Endometrium (tissue), 2 donors: ENCODE measurements around the gene KCNQ1.

ENCODE experiments used
- FAIRE-seq: peaks from 2 replicates; lab custom pipeline; 2012; peaks lifted over from hg19 to GRCh38; lab: Jason Lieb, UNC
- donor health status: control.
- donor health status: control.

KCNQ1 gene

DNA sequence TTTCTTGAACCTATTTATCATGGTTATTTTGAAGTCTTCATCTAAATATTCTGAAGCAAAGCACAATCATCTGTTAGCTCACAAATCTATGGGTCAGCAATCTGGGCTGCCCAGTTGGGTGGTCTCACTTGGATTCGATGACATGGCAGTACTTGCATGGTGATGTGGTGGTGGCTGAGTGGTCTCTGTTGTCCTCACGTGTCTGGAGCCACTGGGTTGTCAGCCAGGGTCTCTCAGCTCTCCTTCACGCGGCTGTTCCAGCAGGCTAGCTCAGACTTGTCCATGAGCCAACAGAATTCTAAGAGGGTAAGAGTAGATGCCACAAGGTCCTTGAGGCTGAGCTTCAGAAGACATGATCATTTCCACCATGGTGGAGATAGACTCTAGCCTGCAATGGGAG, 321.4 kb downstream of the KCNQ1 start:
- FAIRE-seq: no peak

DNA sequence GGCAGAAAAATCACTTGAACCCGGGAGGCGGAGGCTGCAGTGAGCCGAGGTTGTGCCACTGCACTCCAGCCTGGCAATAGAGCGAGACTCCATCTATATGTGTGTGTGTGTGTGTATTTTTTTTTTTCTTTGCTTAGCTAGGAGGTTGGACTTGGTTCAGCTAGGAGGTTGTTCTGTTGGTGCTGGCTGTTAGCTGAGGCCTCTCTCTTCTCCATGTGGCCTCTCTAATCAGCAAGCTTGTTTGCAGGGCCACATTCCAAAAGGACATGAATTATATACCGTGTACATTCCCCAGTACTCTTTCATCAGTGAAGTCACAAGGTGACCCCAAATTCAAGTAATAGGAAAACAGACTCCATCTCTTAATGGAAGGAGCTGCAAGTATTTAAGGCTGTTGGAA, 322.3 kb downstream of the KCNQ1 start:
- no peak for FAIRE-seq

DNA sequence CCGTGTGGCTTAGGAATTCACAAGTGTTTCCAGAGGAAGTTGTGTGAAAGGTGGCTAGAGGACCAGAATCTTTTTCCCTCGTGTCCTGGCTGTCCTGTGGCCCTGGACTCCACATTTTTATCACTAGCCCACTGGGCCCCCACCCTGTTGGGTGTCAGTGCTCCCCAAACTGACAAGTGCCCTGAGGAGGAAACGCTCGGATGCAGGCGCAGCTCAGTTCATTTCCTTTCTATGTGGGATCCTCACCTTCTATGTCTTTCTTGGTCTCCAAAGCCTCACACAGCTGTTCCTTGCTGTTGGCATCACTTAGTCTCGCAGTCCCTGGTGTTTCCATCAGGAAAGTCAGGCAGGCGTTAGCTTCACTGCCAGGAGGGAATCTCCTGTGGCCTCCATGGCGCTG, 323.0 kb downstream of the KCNQ1 start:
- FAIRE-seq: no peak

DNA sequence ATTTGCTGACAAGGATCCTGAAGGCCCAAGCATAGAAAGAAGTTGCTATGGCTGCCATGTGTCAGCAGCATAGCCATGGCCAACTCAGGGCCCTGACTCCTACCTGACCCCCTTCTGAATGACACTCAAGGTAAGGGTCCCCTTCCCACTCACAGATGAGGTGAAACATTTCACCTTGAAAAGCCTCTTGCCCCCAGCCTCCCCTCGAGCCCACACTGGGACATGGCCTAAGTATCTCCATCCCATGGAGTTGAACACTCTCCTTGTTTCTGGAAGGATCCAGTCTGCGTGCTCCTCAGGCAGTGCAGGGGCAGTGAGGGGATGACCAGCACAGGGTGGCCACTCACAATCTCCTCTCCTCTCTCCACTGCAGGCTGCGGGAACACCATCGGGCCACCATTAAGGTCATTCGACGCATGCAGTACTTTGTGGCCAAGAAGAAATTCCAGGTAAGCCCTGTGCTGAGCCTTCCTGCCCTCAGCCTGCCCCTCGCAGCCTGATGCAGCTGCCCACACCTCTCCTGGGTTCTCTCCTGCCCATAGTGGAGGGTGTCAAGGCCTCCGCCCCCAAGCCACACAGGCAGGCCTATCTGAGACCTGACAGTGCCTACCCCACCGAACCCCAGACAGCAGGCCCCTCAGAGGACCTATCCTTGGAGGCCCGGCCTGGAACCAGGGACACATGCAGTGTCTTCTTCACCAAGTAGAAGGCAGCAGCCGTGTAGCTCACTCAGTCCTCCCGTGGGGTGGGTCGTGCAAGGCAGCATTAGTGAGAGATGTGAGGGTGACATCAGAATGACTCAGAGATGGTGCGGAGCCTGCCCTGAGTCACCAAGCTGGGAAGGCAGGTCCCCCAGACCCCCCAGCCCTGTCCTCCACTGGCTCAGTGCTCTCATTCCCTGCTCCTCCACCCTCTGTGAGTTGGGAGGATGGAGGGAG, 323.9 kb downstream of the KCNQ1 start:
- FAIRE-seq: no peak

DNA sequence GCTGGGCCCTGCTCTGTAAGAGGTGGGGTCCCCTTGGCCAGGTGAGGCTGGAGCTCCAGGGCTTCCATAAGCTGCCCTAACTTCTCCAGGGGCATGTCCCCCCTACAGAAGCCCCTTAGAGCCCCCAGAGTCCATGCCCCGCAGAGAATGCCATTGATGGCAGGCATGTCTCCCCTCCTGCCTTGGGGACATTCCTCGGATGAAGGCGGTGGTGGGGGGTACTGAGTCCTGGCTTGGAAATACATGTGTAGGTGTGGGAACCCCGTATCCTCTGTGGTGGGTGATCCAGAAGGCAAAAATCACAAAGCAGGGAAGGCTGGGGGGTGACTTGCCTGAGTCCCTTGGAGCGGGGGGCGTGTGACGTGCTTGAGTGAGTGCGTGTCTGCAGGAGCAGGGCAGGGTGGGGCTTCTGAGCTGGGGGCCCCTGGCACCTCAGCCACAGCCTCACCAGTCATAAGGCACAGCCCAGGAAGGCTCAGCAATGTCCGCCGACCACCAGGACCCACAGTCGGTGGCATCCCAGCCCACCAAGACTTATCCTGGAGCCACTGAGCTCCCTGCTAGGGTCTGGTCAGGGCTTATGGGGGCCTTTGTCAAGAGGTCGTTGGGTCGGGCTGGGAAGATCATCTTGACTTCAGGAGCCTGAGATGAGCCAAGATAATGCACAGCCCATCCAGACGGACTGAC, 324.7 kb downstream of the KCNQ1 start:
- no peak for FAIRE-seq

DNA sequence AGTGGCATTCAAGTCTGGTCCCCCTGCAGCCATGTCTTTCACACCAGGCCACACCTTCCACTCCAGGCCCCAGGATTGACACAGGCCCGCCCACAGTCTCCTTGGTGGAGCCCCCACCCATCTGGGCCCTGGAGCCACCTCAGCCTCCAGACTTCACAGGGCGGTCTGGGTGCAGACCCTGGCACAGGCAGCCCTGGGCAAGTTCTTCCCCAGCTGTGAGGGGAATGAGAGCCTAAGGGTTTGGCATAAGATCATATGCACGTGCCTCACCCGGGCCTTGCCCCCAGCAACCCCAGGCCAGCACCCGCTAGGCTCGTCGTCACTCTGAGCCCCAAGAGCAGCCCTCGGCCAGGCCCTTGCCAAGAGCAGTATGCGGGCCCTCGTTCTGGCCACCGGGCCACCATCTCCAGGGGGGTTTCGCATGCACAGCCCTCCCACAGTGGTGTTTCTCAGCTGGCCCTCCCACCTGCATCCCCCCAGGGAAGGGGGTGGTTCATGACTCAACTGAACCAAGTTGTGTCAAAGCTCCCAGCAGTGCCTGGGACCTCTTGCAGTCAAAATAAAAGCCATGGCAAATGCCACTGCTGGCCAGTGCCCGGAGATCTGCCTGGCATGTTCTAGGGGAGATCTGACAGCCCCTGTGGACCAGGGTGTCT, 325.4 kb downstream of the KCNQ1 start:
- no peak for FAIRE-seq

DNA sequence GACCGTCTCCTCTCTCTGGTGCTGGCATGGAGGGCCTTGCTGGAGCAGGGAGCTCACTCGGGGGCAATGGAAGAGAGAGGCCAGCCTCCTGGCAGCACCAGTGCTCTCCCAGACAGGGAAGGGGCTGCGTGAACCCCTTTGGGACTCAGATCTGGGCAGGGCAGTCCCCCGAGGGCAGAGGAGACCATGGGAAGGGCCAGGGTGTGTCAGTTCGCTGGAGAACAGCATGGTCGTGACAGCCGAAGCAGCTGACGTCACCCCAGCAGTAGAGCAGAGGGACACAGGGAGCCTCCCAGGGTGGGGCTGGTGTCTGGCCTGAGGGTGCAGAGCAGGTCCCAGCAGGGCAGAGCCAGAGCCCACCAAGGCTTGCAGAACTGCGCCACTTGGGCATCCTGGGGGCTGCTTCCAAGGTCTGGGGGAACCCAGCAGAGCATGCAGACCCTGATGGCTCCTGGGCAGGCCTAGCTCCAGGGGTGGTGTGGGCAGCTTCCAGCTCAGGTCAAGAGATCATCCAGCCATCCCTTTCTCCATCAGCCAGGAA, 326.0 kb downstream of the KCNQ1 start:
- FAIRE-seq: no peak

DNA sequence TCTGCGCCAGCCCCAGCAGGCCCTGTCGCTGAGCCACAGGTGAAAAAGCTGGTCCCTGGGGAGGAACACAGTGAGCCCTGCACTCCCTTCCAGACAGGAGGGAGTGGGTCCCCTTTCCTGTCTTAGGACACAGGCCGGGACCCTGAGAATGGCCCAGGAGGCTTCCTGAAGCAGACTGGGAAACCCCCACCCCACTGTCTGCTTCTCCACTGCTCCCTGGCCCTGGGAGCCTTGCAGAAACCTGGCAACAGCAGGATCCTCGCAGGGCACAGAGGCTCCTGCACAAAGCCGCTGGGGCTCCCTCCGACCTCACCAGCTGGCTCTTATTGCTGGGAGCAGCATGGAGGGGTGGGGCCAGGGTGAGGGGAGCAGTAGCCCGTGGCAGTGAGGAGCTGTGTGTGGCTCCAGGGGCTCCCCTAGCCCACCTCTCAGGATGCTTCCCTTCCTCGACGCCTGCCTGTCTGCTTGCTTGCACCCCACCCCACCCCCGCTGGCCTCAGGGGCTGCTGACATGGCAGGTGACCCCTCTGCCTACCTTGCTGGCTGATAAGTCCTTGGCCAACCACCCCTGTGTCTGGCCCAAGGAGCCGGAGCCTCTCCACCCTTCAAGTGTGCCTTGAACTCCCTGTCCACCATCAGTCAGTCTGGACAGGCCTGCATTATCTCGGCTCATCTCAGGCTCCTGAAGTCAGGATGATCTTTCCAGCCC, 327.1 kb downstream of the KCNQ1 start:
- no peak for FAIRE-seq

DNA sequence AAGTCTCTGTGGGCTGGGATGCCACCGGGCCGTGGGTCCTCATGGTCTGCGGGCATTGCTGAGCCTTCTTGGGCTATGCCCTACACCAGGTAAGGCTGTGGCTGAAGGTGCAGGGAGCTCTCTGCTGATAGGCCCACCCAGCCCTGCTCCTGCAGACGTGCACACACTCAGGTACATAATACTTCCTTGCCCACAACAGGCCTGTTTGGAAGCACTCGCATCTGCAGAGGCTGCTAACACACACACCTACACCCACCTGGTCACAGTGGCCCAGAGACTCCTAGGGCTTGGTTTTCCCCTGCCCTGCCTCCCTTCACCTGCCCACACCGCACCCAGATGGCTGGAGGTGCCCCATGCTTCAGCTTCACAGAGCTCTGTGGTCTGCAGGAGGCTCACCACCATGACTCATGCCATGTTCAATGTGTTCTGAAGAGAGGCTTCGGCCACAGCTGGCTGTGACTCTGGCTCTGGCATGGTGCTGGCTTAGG, 327.8 kb downstream of the KCNQ1 start:
- no peak for FAIRE-seq

DNA sequence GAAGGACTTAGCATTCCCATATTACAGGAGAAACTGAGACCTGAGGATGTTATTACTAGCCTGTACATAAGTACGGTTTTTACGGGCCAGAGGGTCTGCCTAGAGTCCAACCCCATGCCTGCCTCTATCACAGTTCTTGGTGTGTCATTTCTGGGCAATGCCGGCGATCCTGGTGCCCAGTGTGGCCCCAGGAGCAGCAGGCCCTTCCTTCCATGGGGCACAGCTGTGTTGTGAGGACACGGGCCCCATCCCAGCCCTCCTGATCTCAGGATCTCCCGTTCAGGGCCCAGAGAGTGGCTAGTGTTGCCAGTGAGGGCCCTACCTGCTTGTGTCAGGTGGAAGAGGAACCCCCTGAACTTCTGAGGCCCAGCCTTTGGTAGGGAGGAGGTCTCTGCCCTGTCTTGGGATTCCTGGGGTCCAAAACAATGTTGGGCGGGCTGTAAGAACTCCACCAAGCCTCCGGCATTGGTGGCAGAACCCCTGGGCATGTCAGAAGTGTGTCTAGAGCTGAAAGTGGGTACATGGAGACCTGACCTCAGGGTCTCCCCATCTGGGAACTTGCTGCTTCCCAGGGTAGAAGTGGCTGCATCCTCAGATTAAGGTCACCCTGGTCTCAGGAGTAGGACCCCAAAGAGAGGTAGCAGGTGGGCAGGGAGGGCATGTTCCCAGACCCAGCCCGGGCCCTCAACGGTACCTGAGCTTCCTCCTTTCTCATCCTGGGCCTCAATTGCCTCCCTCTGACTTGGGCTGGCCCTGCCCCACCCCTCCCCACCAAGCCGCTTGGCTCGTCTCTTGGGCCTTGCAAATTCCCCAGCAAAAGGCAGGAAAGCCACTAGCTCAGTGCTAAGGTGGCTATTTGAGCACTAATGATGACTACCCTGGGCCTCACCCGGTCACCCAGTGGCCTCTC, 329.6 kb downstream of the KCNQ1 start:
- no peak for FAIRE-seq

DNA sequence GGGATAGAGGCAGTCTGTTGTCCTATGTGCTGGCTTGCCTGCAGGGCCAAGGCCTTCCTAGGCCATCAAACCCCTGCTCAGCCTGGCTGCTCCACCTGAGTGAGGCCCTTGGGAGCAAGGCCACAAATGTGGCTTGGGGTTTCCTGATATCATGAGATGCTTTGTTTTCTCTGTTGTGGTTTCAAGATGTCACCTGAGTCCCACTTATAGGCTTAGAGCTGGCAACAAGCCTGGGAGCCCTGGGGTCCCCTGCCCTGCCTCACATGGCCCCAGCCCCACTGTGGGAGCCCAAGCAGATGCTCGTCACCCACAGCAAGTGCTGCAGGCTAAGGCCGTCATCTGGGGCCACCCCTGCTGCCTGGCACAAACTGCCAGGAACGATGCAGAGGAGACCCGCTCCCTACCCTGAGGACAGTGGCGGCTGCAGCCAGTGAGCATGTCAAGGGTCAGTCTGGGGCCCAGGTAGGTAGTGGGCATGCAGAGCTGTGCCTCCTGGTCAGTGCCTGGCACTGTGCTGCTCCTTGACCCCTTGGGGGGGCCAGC, 330.3 kb downstream of the KCNQ1 start:
- no peak for FAIRE-seq

DNA sequence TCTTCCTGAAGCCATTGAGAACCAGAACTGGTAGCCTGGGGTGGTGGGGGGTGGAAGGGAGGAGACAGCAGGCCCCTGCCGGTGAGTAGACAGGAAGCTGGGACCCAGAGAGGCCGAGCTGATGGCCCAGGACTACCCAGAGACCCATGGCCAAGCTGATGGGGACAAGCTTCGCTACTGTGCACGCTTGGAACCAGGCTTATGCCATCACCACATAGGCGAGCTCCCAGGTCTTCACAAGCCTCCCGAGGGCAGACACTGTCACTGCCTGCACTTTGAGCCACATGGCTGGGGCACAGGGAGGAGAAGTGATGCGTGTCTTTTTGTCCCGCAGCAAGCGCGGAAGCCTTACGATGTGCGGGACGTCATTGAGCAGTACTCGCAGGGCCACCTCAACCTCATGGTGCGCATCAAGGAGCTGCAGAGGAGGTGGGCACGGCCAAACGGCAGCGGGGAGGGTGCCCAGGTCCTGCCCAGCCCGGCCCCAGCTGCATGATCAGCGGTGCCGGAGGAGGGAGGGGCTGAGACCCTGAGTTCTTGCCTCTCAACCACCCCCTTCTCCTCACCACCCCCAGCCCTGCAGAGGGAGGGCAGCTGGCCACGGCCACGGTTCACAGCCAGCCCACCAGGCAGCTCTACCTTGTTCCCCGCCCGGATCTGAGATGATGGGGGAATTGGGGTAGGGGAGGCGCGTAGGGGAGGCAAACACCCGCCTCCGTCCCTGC, 331.0 kb downstream of the KCNQ1 start:
- no peak for FAIRE-seq

DNA sequence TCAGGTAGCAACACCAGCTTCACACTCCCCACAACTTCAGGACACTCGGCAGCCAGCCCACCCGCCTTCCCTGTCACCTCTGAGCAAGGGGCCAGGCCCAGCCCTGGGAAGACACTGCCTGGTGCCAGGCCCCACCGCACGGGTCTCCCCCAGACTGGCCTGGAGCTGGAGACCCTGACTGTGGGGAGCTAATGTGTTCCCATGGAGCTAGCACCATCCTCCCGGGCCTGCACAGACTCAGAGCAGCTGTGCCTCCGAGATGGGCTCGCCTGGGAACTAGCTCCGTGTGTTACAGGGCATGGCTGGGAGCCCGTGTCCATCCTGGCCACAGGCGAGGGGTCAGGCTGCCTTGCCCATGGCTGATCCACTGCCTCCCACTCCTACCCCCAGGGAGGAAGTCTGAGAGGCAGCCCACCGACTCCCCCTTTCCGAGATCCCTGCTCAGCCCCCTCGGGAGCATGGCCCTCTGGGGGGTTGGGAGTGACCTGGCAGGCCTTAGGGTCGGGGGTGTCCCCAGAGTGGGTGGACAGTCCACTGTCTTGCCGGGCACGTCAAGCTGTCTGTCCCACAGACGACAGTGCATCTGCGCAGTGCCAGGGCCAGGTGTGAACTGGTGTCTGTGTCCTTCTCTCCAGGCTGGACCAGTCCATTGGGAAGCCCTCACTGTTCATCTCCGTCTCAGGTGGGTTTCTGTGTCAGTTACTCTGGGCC, 331.7 kb downstream of the KCNQ1 start:
- FAIRE-seq: no peak

DNA sequence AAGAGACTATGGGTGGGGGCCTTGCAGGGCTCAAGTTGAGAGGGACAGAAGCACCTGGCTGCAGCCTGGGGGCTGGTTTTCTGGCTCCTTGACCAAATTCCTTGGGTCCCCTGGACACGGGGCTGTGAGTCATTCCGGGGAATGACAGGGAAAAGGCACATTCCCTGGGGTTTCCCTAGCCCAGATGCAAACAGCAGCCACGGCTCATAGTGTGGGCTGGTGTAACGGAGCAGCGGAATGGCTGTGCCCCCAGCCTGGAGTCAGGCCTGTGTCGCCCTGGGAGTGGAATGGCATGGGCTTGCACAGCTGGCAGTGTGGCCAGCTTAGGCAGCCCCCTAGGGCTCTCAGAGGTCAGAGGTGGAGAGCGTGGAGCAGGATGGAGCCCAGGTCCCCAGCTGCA, 332.6 kb downstream of the KCNQ1 start:
- no peak for FAIRE-seq

DNA sequence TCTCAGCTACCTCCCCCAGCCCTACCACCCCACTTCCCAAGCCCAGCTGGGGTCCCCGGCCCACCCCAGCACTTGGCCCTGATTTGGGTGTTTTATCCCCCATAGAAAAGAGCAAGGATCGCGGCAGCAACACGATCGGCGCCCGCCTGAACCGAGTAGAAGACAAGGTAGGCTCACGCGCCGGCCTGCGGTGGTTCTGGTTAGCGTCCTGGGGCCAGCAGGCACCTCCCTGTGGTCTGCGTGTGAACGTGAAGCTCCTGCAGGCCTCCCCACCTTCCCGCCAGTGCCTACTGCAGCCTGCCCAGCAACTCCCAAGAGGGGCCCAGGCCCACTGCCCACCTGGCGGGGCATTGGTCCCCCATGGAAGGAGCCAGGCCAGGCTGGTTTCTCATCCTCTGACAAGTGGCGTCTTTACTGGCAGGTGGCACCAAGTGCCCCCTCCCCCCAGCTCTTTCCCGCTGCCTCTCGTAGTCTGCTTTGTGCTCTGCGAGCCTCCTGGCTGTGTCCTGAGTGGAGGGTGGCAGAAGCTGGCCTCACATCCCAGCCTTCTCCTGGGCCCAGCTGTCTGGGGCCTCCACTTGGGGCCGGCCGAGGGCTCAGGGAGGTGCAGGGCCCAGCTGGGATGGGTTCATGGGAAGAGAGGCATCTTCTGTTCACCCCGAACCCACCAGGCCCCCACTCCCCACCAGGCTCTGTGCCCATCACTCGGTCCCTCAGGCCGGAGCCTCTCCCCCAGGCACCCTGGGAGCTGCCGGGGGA, 333.2 kb downstream of the KCNQ1 start:
- no peak for FAIRE-seq

DNA sequence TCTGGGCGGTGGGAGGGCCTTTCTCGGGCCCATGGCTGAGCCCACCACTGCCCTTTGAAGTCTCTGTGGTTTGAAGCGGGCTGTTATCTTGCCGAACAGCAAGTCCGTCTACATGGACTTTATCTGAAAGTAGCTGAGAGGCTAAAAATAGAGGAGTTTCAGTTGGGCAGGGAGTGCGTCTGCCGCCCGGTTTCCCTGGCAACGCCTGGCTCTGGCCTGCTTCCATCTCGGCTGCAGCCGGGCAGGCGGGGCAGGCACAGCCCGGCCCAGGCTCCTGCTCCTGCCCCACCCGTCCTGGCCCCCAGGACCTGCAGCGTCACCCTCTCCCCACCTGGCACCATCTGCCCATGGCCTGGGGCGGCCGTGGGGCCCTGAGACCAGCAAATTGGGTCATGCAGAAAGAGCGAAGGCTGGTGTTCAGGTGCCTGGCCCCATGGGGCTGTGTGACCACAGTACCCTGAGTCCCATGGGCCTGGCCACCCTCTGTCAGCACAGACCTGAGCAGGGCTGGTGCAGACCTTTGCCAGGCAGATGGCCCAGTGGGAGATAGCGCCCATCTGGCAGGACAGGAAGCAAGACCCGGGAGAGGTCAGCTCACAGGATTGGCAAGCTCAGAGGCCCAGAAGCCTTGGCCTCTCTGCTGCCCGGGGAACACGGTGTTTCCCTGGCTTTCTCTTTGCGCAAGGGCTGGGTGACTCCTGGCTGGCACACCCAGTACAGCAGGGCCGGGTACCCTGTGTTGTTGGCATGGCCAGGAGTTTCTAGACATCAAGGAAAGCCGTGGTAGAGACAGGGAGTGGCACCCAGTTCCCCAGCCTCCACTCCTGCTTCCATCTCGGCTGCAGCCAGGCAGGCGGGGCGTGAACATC, 334.1 kb downstream of the KCNQ1 start:
- no peak for FAIRE-seq

DNA sequence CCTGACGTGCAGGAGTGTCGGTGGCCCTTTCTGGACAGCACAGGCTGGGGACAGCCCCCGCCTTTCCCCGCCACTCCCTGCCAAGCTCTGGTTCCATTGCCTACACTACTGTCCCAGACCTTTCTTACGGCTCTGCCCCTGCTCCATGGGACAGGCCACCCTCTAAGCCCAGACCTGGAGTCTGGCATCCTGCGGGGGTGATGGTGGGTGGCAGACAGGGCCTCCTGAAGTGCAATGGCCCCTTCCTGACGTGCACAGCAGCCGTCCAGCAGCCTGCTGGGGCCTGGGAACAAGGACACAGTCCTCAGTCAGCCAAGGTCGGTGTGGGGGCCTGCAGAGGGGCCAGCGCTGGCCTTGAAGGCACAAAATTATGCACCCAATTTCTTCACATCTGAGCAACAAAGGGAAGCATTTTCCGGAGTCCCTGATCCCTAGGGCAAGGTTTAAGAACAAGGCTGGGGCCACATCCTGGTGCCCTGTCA, 334.7 kb downstream of the KCNQ1 start:
- no peak for FAIRE-seq
